GM18505 (cell line): Measurements from ENCODE around the gene FOXN1.
"Not testable (repeated sequence)": the region's sequence is repeated elsewhere in the genome, so short reads cannot be mapped to it uniquely, and the experiment has no call there.

Experiments used
- ATAC-seq: cut with Tn5 transposase; IDR thresholded peaks from one replicate; pipeline ENCODE4 v1.9.1; 2021; ENCODE audit not compliant: unreplicated experiment
- POLR2A ChIP-seq: IDR thresholded peaks from 4 replicates; pipeline ENCODE4 v1.6.1; 2011; ENCODE audit warnings: borderline replicate concordance; ENCODE audit not compliant: insufficient read depth, insufficient read length; ENCODE audit errors: extremely low read depth

FOXN1 gene

GRCh38 chr17:28515518-28515917, 9.4 kb downstream of the FOXN1 start:
- ATAC-seq = no peak
- no peak for TF ChIP-seq POLR2A

DNA sequence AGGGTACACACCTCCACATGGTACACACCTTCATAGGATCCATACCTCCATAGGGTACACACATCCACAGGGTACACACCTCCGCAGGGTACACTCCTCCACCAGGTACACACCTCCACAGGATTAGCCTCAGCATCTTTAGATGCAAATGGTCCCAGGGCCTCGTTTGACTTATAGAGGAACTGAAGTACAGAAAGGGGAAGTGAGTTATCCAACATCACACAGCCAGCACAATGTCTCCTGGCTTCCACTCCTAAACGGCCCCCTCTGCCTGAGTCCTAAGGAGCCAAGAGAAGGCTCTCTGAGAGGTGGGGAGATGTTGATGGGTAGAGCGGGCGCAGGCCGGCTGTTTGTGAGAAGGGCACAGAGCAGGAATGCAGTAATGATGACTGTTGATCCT, 12.0 kb downstream of the FOXN1 start:
- ATAC-seq = no peak
- no peak for TF ChIP-seq POLR2A

- ATAC-seq = no peak
- TF ChIP-seq POLR2A = no peak
These were observed 12.4 kb downstream of the FOXN1 start for GRCh38 chr17:28518578-28518977.

DNA sequence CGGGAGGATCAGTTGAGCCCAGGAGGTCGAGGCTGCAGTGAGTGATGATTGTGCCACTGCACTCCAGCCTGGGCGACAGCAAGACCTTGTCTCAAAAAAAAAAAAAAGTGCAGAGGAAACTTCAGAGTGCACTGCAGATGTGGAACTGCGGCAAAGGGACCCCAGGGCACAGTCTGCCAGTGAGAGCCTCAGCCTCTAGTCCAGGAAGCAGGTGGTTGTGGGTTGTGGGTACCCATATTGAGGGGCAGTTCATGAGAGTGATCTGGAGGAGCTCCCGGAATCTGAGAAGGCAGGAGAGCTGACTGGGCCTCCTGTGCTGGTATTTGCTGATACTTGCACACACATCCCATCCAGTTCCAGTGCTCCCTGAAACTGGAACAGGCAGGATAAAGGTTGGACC, 13.1 kb downstream of the FOXN1 start:
- no peak for ATAC-seq
- TF ChIP-seq POLR2A = no peak

GRCh38 chr17:28520687-28521086, 14.5 kb downstream of the FOXN1 start:
- no peak for TF ChIP-seq POLR2A
- no peak for ATAC-seq

GRCh38 chr17:28521311-28522085, 15.3 kb downstream of the FOXN1 start:
- no peak for TF ChIP-seq POLR2A
- ATAC-seq = no peak

- ATAC-seq = not testable (repeated sequence)
These were observed 16.1 kb downstream of the FOXN1 start for GRCh38 chr17:28522281-28522680.

GRCh38 chr17:28523186-28523585, 17.0 kb downstream of the FOXN1 start:
- no peak for ATAC-seq
- no peak for TF ChIP-seq POLR2A

- TF ChIP-seq POLR2A = no peak
- ATAC-seq = no peak
These were observed 17.7 kb downstream of the FOXN1 start for GRCh38 chr17:28523876-28524275.

GRCh38 chr17:28524476-28525424, 18.6 kb downstream of the FOXN1 start:
- ATAC-seq = no peak
- TF ChIP-seq POLR2A = no peak

GRCh38 chr17:28526381-28526780, 20.2 kb downstream of the FOXN1 start:
- no peak for ATAC-seq
- TF ChIP-seq POLR2A = no peak

GRCh38 chr17:28527181-28527681, 21.1 kb downstream of the FOXN1 start:
- ATAC-seq = no peak
- no peak for TF ChIP-seq POLR2A

GRCh38 chr17:28527859-28528258, 21.7 kb downstream of the FOXN1 start:
- ATAC-seq = no peak
- TF ChIP-seq POLR2A = no peak
